HG03457 (cell line): ENCODE data around the gene CSTPP1.

Experiments
- ATAC-seq: cut with Tn5 transposase; IDR thresholded peaks from one replicate; pipeline ENCODE4 v1.9.1; 2021; ENCODE audit warnings: moderate number of reproducible peaks; ENCODE audit not compliant: unreplicated experiment

Gene CSTPP1

DNA sequence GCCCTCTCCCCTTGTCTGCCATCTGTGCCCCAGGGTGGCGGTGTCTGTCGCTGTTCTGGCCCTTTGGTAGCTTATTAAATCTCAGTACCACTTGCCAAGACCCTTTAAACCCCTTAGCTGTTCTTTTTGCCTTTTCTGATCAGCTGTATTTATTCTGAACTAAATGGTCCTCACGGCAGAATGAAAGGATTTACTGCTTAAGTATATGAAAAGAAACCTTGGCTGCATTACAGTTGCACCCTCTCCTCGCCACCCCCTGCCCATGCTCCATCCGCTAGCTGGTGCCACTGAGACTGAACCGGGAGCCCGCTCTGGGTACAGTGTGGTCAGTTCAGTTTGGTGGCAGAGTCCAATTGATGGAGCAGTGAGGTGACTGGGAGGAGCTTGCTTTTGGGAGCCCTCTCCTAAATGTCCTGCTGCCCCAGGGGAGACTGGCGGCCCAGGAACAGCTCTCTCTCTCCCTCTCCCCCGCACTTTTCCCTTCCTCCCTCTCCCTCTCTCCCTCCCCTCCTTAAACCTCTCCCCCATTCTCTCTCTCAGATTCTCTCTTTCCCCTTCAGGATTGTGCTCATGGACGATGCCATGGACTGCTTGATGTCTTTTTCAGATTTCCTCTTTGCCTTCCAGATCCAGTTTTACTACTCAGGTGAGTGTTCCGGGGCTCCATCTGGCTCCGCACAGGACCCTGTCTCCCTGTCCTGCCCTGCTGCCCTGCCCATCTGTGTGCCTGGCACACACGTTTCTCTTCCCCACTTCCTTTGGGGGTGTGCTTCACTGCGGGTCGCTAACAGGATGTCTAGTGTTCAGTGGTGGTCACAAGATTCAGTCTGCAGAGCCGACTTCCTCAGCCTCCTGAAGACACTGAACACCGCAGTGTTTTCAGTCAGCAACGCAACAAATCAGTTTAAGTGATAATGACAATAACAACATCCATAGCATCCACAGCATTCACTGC lies 218.3 kb downstream of the CSTPP1 start:
- ATAC-seq, result no peak

DNA sequence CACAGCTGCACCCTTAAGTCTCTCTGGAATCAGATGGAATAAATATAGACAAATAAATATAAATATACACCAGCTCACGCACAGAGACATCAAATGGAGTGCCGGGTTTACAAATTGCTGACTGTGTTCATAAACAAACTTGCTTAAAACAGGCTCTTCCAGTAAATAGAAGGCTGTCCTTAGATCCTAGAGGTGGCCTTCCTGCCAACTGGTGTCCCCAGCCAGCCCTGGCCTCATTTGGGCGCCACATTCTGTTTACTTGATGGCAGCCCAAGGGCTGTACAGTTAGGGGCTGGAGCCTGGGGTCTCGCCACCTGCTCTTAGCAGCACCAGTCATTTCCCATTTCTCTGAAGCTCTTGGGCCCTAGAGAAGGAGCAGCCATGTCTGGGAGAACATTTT lies 219.3 kb downstream of the CSTPP1 start:
- ATAC-seq, result no peak

DNA sequence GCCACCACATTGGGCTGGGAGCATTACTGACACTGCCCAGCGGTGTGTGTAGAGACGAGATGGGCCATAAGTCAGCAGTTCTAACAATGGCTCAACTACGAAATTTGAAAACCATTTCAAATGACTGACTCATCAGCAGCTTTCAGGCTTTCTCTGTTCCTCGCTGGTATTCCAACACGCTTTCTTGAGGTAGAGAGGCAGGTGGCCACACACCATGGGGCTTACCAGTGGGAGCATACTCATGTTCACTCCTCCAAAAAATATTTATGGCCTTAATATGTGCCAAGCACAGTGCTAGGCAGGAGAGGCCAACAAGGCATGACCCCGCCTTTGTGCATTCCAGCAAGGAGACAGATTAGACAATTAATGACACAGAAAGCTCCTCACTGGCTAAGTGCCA lies 219.8 kb downstream of the CSTPP1 start:
- no peak for ATAC-seq

DNA sequence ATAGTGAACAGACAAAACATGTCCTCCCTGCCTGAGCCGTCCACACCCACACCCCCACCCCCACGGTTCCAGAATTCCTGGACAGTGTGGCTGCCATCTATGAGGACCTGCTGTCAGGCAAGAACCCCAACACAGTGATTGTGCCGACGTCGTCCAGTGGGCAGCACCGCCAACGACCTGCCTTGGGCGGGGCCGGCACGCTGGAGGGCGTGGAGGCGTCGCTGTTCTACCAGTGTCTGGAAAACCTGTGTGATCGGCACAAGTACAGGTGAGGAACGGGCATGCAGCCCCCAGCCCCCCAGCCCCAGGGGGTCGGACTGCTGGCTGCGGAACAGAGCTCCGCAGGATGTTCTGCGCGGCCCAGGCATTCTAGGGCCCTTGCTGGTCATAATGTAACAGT lies 220.4 kb downstream of the CSTPP1 start:
- no peak for ATAC-seq

DNA sequence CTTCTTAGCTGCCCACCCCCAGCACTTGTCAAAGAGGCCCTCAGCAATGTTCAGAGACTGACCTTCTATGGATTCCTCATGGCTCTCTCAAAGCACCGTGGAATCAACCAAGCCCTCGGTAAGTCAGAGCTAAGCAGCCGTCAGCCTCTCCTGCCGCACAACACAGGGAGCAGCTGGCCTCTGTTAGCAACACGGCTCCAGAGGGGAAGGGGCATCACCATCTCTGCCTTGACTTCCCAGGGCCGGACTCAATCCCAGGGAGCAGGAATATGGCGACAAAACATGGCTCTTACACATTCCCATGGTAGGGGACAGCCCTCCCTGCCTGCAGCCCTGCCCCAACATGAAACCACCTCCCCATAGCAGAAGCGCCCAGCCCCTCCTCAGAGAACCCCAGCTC lies 221.2 kb downstream of the CSTPP1 start:
- no peak for ATAC-seq

DNA sequence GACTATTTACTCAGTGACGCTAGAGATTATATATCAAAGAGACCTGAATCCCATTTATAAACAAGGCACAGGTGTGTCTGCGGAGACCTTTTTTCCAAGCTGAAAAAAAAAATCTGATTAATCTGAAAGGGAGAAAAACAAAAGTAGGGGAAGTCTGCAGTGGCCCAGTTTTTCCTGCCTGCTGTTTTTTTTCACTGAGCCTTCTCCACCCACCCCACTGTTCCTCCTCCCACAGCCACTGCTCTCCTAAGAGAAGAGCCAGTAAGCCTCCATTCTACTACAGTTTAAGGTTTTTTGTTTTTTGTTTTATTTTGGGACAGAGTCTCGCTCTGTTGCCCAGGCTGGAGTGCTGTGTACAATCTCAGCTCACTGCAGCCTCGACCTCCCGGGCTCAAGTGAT lies 221.7 kb downstream of the CSTPP1 start:
- no peak for ATAC-seq

DNA sequence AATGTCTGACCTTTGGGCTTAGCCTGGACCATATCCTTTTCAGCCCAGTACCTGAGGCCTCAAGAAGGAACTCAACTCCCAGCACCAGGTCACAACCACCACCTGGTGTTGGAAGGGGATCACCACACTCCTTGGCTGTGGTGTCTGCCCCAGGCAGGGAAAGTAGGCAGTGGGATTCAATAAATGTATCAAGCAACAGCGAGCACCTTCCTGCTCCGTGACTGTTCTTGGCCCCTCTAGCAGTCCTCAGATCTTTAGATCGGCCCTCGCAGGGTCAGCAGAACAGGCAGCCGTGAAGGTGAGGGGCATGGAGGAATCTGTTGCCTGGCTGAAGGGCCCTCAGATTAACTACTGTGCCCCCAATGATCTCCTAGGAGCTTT lies 224.2 kb downstream of the CSTPP1 start:
- ATAC-seq, result no peak

DNA sequence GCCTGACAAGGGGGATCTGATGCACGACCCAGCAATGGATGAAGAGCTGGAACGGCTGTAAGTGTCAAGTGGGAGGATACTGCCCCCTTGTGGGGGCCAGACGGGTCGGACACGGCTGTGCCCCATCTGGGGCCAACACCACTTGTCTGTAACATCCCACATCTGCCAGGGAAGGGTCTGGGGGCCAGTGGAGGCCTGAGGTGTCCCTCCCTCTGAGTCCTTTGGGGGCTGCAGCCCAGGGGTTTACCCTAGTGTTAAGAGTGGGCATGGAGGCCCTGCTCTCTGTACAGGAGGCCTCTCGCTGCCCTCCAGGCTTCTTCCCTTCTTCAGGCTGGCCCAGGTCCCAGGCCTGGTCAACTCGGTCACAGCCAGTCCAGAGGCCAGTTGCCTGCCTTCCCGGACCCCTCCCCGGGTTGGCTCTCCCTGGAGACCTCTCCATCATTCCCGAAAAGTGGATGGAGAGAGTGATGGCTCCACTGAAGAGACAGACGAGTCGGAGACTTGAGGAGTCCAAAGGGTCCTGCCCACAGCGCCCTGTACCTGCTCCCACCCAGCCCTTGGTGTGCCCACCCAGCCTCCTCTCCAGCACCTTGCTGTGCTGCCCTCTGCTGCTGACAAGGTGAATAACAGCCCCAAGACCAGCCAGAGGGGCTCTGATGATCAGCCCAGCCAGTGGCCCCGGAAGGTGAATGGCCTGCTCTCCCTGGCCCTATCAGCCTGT lies 224.7 kb downstream of the CSTPP1 start:
- no peak for ATAC-seq

DNA sequence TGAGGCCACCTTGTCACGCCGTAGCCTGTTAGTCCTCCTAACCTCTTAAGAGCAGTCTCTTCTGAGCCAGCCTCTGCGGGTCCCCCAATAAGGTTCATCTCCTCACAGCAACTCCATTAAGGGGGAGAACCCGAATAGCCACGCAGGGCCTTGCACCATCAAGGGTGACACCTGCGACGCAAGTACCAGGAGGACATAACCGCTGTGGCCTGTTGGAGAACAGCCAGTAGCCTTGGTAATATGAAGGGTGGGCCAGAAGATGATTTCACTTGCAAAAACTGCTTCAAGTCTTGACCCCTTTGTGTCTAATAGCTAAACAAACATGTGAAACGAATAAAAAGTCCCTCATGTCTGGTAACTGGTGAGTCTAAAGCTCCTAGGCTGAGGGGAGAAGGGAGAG lies 225.3 kb downstream of the CSTPP1 start:
- ATAC-seq, result no peak

DNA sequence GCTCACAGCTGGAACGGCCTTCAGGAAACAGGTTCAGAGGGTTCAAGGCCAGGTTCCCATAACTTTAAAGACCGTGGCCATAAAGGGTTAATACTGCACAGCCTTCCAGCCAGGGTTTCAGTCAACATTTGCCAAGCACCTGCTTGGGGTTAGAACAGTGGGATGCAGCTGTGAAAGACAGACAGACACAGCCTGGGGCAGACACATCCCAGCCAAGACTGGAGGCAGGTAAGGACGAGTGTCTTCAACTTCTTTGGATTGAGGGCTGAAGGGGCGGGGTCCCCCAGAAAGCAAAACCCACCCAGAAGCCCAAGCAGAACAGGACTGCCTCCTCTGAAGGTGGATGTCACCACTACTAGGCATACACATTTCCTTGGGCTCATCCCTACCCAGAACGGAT lies 225.9 kb downstream of the CSTPP1 start:
- ATAC-seq, result no peak

DNA sequence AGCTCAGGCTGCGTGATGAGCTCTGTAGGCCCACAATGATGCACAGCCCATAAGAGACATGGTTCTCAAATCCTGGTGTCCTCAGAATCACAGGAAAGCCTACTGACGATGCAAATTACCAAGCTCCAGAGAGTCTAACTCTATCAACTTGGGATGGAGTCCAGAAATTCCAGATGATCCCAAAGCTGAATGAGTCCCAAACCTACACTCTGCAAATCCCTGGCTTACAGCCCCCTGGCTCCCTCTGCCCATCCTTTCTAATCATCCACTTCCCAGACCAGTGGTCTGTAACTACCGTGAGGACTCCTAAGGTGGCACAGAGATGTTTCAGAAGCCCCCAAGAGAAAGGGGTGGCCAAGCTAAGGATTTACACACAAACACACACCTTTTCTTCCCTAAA lies 226.6 kb downstream of the CSTPP1 start:
- ATAC-seq, result no peak

DNA sequence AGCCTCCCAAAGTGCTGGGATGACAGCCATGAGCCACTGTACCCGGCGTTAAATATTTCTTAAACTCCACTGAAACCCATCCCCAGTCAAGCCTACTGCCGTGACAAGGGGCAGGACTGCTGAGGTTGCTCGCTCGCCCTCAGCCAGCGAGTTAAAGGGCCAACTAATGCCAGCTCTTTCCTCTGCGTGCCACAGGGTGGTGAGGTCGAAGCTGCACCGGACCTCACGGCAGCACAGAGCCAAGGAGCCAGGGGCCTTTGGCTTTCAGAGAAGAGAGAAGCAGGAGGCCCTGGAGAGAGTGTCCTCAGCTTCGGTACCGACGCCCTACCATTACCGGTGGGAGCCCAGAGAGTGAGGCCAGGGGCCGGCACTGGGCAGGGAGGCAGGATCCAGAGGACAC lies 227.3 kb downstream of the CSTPP1 start:
- ATAC-seq, result no peak

DNA sequence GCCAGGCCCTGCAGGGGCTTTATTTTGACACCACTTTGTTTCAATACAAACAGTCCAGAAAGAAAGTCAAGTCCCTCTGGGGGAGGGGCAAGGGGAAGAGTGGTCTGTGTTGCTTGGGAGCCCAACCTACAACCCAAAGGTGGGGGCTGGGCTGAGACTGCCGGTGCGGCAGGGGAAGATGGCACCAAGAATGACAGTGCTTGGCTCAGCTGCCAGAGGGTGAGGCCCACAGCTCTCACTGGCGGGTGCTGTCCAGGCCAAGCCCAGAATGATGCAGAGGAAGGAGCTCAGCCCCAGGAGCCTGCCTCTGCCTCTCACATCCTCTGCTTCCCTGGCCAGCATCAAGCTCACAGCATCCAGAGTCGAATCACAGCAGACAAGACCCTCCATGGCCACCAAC lies 227.8 kb downstream of the CSTPP1 start:
- no peak for ATAC-seq

DNA sequence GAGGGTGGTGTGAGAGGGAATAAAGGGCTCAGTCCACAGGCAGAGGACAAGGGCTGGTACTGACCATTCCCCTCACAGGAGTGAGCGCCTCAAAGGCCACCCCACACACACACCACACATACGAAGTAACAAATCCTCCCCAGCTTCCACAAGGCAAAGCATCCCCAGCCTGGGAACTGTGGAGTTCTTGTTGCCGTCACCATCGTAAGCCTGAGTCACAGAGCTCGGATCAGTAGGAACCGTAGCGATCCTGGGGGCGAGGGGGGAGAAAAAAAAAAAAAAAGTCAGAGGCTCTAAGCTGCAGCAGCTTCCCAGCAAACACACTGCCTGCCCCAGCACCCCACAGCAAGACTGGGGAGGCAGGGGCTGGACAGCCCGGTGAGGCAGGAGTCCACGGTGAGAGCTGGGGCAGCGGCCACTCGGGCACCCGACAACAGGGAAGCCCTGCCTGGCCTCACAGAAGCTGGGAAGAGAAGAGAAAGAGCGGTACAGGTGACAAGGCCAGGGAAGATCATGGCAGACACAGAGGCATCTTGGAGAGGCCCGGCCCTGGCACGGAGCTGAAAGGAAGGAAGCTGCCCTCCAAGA lies 228.8 kb downstream of the CSTPP1 start:
- no peak for ATAC-seq

DNA sequence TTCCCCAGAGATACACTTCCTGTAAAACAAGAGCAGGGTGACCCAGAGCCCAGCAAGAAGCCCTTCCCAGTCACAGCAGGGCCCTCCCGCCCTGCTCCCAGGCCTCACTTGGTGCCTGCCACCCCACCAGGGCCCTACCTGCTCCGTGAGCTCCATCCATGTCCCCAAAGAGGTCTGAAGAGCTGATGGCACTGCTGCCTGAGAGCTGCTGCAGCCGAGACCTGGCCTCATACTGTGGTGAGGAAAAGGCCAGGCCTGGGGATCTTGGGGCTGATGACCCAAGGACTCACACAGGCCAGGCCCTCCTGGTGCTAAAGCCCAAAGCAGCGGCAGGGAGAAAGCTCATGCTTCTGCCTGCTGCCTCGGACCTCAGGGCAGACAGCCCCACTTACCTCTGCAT lies 229.8 kb downstream of the CSTPP1 start:
- ATAC-seq, result no peak

DNA sequence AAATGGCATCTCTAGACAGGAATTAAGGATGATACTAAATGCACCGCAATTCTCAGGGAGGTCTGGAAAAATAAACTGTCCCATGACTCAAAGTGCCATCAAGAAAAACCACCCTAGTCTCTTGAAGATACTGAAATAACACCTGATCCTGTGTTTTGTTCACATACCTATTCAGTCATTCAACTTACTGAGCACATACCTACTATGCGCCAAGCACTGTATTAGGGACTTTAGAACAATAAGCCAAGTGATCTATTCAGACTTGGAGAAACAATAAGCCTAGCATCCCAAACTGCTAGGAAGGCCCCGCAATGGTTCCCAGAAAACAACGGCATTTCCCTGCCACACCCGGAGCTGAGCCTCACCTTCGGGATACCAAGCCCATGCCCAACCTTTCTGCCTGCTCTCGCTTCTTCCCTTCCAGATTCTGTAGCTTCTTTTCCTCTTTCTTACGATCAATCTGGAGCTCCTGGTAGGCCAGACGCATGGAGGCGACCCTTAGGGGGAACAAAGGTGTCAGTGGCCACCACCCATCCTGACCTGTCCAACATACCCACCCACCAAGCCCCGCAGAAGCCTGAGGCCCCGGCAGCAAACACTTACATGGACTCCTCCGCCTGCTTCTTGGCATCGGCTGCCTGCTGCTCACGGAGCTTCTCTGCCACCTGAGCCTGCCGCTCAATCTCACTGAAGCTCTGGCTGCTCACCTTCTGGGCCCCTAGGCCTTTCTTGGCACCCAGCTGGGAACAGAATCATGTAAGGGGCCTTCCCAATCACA lies 234.7 kb downstream of the CSTPP1 start:
- ATAC-seq, result no peak

DNA sequence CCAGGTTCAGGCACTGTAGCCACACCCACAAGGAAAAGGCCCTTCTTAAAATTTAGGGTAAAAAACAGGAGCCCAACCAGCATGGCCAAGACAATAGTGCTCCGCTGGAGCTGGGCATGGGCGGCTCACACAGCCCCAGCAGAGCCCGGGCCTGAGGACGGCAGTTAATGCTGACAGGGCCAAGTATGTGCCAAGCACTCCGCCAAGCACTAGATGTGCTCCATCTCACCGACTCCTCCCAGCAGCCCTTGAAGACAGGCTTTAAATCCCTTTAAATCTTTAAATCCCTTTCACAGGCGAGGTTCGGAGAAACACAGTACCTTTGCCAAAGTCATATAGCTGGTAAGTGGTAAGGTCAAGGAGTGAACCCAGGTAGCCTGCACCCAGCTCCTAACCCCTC lies 235.3 kb downstream of the CSTPP1 start:
- ATAC-seq, result no peak

DNA sequence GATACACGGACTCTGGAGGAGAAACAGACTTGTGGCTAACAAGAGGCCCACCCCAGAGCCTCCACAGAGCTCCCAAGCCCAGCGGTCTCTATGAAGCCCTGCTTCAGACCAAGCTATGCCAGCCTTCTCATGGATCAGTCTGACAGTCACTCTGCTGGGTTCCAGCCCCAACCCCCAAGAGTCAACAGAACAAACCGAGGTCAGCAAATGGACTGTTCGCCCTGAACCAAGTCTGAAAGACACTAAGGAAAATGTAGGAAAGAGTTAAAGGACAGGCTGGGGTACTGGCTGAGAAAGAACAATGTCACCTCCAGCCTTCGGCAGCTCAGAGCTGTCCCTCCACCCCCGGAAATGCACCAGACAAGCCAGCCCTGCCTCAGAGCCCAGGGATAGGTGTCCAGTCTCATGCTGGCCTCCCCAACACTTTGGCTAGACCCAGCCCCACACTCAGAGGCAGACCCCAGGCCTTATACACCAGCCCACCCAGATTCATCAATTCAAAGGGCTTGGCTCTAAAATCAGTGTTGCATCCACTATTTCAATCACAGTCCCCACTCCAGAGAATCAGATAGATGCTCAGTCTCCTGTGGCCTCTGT lies 236.3 kb downstream of the CSTPP1 start:
- no peak for ATAC-seq

DNA sequence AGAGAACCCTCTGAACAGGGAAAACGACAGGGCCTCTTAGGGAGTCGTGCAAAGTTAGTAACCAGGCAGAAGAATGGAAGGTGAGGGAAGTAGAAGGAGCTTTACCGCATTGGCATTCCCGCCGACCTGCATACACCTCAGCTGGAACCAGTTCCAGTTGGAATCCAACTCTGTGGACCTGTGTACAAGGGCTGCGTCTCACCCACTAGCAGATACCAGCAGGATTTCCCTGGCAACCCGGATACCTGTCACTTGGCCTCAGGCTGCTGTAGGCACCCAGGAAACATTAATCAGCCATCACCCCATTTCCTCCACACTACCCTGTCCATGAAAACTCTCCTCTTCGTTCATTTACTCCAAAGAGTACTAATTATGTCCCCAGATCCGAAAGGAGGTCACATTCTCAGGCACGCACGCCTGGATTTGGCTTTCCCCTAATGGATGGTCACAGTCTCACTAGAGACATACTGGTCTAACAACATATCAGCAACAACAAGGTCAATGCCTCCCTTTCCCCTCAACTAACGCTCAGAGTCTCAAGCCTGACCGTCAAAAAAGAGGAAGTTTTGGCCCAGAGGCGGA lies 239.3 kb downstream of the CSTPP1 start:
- no peak for ATAC-seq
